Pancreas (tissue), 10 donors: Measurements from ENCODE around the gene C2CD5. TPM values are rescaled to one million over a fixed set of nuclear protein-coding genes. Genes with fewer than 3 reads are reported as not detected.
A peak's percentile ranks its signal among the peaks of the same experiment; 100 is the strongest.

Experiments used
- ATAC-seq, 4 donors: fragments of 200-7000 bp; cut with Tn5 transposase; one replicate each; pipeline versions ENCODE4 v1.8.0 to v1.9.1; 2020; ENCODE audit warnings: mild to moderate bottlenecking in 4 of 4, moderate library complexity in 4 of 4
- DNase-seq, 6 donors: peaks; one replicate each; pipeline ENCODE4 v3.0.0-alpha.2; 2020
- FAIRE-seq: peaks from 2 replicates; lab custom pipeline; 2012; peaks lifted over from hg19 to GRCh38; lab: Jason Lieb, UNC
- H3K27ac ChIP-seq, 4 donors: fragments of 200-600 bp; sonication (generic); 1 replicate in 3 of 4; 2 replicates in 1 of 4; pipeline versions ENCODE4 v1.5.0 to v1.8.0; 2020
- H3K27me3 ChIP-seq, 4 donors: fragments of 200-600 bp; one replicate each; pipeline ENCODE4 v1.8.0; 2021
- H3K36me3 ChIP-seq, 3 donors: fragments of 200-600 bp; sonication (generic) in 1 of 3; one replicate each; pipeline versions ENCODE4 v1.5.0 to v1.8.0; 2020 to 2021
- H3K4me1 ChIP-seq, 3 donors: fragments of 200-600 bp; one replicate each; pipeline ENCODE4 v1.8.0; 2021
- H3K4me3 ChIP-seq, 4 donors: fragments of 200-600 bp; sonication (generic) in 2 of 4; one replicate each; pipeline versions ENCODE4 v1.5.0 to v1.8.0; 2020 to 2021
- H3K9me3 ChIP-seq, 4 donors: fragments of 200-600 bp; one replicate each; pipeline ENCODE4 v1.8.0; 2021
- CTCF ChIP-seq, 4 donors: fragments of 200-600 bp; sonication (generic) in 3 of 4; IDR thresholded peaks; one replicate each; pipeline versions ENCODE4 v1.5.0 to v1.8.0; 2021; ENCODE audit warnings: antibody characterized with exemption in 4 of 4
- WGBS, 2 donors: extraction: QIAGEN DNeasy Blood & Tissue Kit; methylation state at CpG; one replicate each; pipeline ENCODE4 v1.1.7; 2013; 5-methylcytosine and 5-hydroxymethylcytosine counted together
- intact Hi-C, 3 donors: fragments of 100-400 bp; cut with DNase I; formaldehyde crosslinking; loops; one replicate each; pipeline versions ENCODE4 v1.11.1 to v1.14.2; 2022
- polyA plus RNA-seq, 2 donors: library from polyadenylated mRNA; stranded (reverse); fragments of 200-250 nt; gene quantifications; one replicate each; pipeline ENCODE4 v1.2.3, GENCODE V29; 2013
- total RNA-seq, 6 donors: library from RNA; stranded (reverse); fragmentation: NEBNext Ultra II Directional in 4 of 6; extraction: Animal tissue kit (Norgen Biotek cat#: 25700) in 4 of 6; gene quantifications; one replicate each; pipeline versions ENCODE4 v1.2.1 to v1.2.4, GENCODE V29; 2021 to 2023
- donor health status: healthy with polysubstance abuse.
- donor health status: DM: no; HTN: no; CAD: no; lungs with moderate emphysema.
- donor health status: DM: no; HTN: no; CAD: no.
- donor health status: control.
- donor health status: control.
- donor health status: Bipolar disorder and iron deficiency.
- donor health status: DM: yes; HTN: yes; CAD: no.
- donor health status: DM: no; HTN: no; CAD: no.
- donor health status: DM: no; HTN: no; CAD: no.
- donor health status: DM: yes; HTN: yes; CAD: no.

The C2CD5 gene
- total and polyA plus RNA-seq, 8 donors: 9.6 to 26.3 (median 16.1) TPM

GRCh38 chr12:22474970-22475720 is 69.2 kb downstream of the C2CD5 start:
- no peak overlapping the region for H3K4me3 ChIP-seq
- H3K4me1 ChIP-seq: no peaks in the 10 kb centered on the region
- DNase-seq: no peak
- FAIRE-seq: no peak
- no peaks in the 10 kb centered on the region for H3K9me3 ChIP-seq
- no peak overlapping the region for H3K27ac ChIP-seq
- ATAC-seq: no peak
- H3K27me3 ChIP-seq: no peaks in the 10 kb centered on the region
- no peak for TF ChIP-seq CTCF (IDR thresholded peaks at IDR 0.05)
- intact Hi-C loops: no loop called here
- peaks cover 0 to 11% (median 6%) of the 10 kb centered on the region in 3 donors for H3K36me3 ChIP-seq
- 83 to 87% methylated on average over 5 of the region's 5 CpGs for WGBS, 2 donors

GRCh38 chr12:22473212-22473611 is 71.1 kb downstream of the C2CD5 start:
- FAIRE-seq: no peak
- no peak for DNase-seq
- Histone ChIP-seq H3K27ac (no peak overlapping the region), H3K36me3 (peaks cover 0 to 23% (median 13%) of the 10 kb centered on the region in 3 donors), H3K4me1 (no peaks in the 10 kb centered on the region), H3K9me3 (no peaks in the 10 kb centered on the region), H3K4me3 (no peak overlapping the region), H3K27me3 (no peaks in the 10 kb centered on the region)
- ATAC-seq: no peak
- no peak for TF ChIP-seq CTCF (IDR thresholded peaks at IDR 0.05)
- WGBS, 2 donors: 78 to 90% methylated on average over 5 of the region's 5 CpGs
- intact Hi-C loops: no loop called here

- no peaks in the 10 kb centered on the region for H3K4me1 ChIP-seq
- H3K9me3 ChIP-seq: no peaks in the 10 kb centered on the region
- no peak for TF ChIP-seq CTCF (IDR thresholded peaks at IDR 0.05)
- H3K27me3 ChIP-seq: no peaks in the 10 kb centered on the region
- intact Hi-C loops: no loop called here
- no peak for FAIRE-seq
- no peak overlapping the region for H3K4me3 ChIP-seq
- peaks cover 0 to 18% (median 13%) of the 10 kb centered on the region in 3 donors for H3K36me3 ChIP-seq
- no peak overlapping the region for H3K27ac ChIP-seq
- ATAC-seq: peak in 1 of 4 donors; percentile 44
- DNase-seq: peak in 1 of 6 donors; percentile 13
- WGBS, 2 donors: 71 to 82% methylated on average over 10 of the region's 10 CpGs
These were observed 77.2 kb downstream of the C2CD5 start for GRCh38 chr12:22467190-22467589.

GRCh38 chr12:22463306-22463705 is 81.0 kb downstream of the C2CD5 start:
- no peaks in the 10 kb centered on the region for H3K27me3 ChIP-seq
- no peak overlapping the region for H3K27ac ChIP-seq
- 93% methylated on average over 2 of the region's 2 CpGs for WGBS, 2 donors
- H3K36me3 ChIP-seq: no peaks in the 10 kb centered on the region
- no peaks in the 10 kb centered on the region for H3K9me3 ChIP-seq
- DNase-seq (no peak), ATAC-seq (no peak), FAIRE-seq (no peak)
- H3K4me1 ChIP-seq: no peaks in the 10 kb centered on the region
- intact Hi-C loops: no loop called here
- no peak for TF ChIP-seq CTCF (IDR thresholded peaks at IDR 0.05)
- H3K4me3 ChIP-seq: no peak overlapping the region

GRCh38 chr12:22461786-22462185 is 82.6 kb downstream of the C2CD5 start:
- 89 to 93% methylated on average over 1 of the region's 1 CpG for WGBS, 2 donors
- Histone ChIP-seq H3K9me3 (no peaks in the 10 kb centered on the region), H3K4me3 (no peak overlapping the region), H3K36me3 (no peaks in the 10 kb centered on the region), H3K4me1 (peaks cover 0 to under 1% (median 0%) of the 10 kb centered on the region in 3 donors), H3K27ac (no peak overlapping the region), H3K27me3 (no peaks in the 10 kb centered on the region)
- no peak for TF ChIP-seq CTCF (IDR thresholded peaks at IDR 0.05)
- FAIRE-seq (no peak), ATAC-seq (no peak), DNase-seq (no peak)
- intact Hi-C loops: no loop called here
